ENCODE data around the gene HS6ST3. TPM values are rescaled to one million over a fixed set of nuclear protein-coding genes. Genes with fewer than 3 reads are reported as not detected.

HS6ST3 gene
- total RNA-seq, 2 experiments from 2014 or later: not detected

DNA sequence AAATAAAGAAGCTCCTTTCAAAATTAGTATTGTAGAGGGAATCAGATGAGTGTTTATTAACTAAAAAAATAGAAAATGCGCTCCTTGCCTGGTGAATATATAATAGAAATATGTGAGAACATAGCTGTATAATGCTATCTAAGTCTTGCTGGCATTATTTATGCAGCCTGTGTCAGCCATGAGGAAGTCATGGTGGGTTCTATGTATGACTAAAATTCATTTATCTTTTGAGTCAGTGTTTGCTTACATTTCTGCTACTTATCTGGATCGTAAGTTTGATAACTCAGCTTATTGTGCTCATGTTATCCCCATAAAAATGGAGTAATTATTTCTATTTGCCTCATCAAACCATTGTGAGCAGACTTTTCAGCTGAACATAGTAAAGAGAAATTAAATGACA, 455.1 kb downstream of the HS6ST3 start:
- POLR2A ChIA-PET: no interaction called here
- DNase-seq (no peak), ATAC-seq (no peak)
- Mint-ChIP-seq H3K4me3 (no peak overlapping the region), H3K9me3 (ENCODE audit: insufficient read depth) (no peaks in the 10 kb centered on the region), H3K27ac (no peak overlapping the region), H3K27me3 (ENCODE audit: low read depth) (no peaks in the 10 kb centered on the region), H3K4me1 (ENCODE audit: low read depth) (no peaks in the 10 kb centered on the region), H3K36me3 (ENCODE audit: low read depth) (no peaks in the 10 kb centered on the region)
- CTCF ChIA-PET: no interaction called here

DNA sequence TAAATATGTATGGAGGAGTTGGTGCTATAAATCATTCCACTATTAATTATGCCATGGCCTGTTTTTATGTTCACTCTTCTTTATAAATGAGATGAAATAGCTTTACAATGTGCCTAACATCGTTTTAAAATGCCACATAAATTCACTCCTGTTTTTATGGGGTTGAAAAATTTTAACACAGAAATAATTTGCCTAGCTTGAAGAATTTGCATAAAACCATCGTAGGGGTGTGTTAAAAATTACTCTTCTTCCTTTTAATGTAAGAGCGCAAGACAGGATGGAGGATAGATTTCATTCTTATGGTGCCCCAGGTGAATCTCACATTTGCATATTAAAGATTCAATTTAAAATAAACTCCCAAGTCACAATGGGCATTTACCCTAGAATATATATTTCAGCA, 456.6 kb downstream of the HS6ST3 start:
- POLR2A ChIA-PET: no interaction called here

DNA sequence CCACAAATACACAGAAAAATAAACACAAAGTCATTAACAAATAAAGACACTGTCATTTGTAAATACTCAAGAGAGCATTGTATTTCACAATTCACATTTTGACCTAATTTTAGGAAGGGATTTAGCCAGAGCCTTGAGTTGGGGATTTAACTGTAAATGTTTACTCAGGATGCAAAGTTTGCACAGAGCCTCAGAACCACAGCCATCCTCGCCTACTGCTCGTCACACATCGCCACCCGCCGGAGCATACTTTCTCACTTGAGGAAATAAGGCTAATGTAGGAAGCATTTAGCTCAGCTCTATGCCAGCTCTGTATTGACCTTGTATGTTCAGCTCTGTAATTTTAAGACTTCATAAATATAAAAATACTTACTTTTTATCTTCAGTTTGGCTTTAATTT, 461.6 kb downstream of the HS6ST3 start:
- Mint-ChIP-seq H3K27ac (no peak overlapping the region), H3K36me3 (ENCODE audit: low read depth) (no peaks in the 10 kb centered on the region), H3K4me1 (ENCODE audit: low read depth) (no peaks in the 10 kb centered on the region), H3K4me3 (no peak overlapping the region), H3K9me3 (ENCODE audit: insufficient read depth) (no peaks in the 10 kb centered on the region), H3K27me3 (ENCODE audit: low read depth) (no peaks in the 10 kb centered on the region)
- DNase-seq: no peak
- ChIA-PET POLR2A (no interaction called here), CTCF (no interaction called here)
- no peak for ATAC-seq

More for the DNA sequence above, 456.6 kb downstream of the HS6ST3 start:
- CTCF ChIA-PET: no interaction called here
- DNase-seq (no peak), ATAC-seq (no peak)
- no peak overlapping the region for H3K4me3 Mint-ChIP-seq
- H3K36me3 Mint-ChIP-seq (ENCODE audit: low read depth): no peaks in the 10 kb centered on the region
- no peaks in the 10 kb centered on the region for H3K9me3 Mint-ChIP-seq (ENCODE audit: insufficient read depth)
- H3K27me3 Mint-ChIP-seq (ENCODE audit: low read depth): no peaks in the 10 kb centered on the region
- no peak overlapping the region for H3K27ac Mint-ChIP-seq
- H3K4me1 Mint-ChIP-seq (ENCODE audit: low read depth): no peaks in the 10 kb centered on the region

DNA sequence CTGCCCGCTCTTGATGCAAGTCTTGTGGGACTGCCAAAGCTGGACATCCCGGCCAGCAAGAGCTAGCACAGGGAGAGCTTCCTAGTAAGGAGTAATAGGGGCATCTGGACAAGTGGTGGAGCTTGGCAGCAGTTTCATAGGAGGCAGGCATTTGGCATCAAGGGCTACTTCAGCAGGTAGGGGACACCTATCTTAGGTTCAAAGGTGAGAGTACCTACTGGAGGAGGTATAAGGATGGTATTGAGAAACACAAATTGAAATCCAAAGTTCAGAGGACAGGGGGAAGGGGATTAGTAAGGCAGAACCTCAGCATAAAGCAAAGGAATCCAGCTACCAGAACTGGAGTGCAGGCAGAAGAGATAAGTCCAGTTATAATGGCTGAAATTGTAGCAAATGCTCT, 462.7 kb downstream of the HS6ST3 start:
- Mint-ChIP-seq H3K36me3 (ENCODE audit: low read depth) (no peaks in the 10 kb centered on the region), H3K4me3 (no peak overlapping the region), H3K9me3 (ENCODE audit: insufficient read depth) (no peaks in the 10 kb centered on the region), H3K4me1 (ENCODE audit: low read depth) (no peaks in the 10 kb centered on the region), H3K27me3 (ENCODE audit: low read depth) (no peaks in the 10 kb centered on the region), H3K27ac (no peak overlapping the region)
- ATAC-seq (no peak), DNase-seq (no peak)
- CTCF ChIA-PET: no interaction called here
- POLR2A ChIA-PET: no interaction called here

DNA sequence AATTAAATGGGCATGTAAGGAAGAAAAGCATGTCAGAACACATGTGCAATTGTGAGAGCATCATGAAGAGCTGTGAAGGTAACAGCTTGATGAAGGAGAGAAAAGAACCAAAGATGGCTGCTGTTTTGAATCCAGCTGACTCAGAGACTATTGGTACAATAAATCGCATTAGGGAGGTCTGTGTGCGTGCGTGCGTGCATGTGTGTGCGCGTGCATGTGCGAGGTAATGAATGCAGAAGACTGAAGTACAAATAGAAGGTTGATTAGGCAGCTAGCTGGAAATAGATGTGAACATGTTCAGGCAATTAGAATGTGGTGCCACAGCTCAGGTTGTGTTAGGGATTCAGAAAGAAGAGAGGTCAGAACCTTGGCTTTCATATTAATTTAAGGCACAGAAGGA, 463.9 kb downstream of the HS6ST3 start:
- Mint-ChIP-seq H3K36me3 (ENCODE audit: low read depth) (no peaks in the 10 kb centered on the region), H3K4me3 (no peak overlapping the region)

DNA sequence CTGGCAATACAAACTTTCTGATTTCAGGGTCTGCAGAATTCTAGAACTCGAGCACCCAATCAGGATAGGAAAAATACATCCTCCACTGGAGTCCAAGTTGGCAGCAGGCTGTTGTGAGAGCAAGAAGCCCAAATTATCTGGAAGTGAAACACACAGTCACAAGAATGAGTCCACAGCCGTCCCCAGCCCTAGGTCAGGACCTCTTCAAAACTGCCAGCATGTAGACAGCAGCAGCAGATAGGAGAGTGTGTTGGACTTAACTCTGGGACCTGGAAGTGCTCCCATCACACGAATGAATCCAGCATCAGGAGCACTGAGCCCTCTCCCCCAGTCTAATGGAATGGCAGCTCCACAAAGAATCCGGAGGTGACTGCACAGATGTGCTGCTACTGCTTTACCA, 483.7 kb downstream of the HS6ST3 start:
- no peak overlapping the region for H3K27ac Mint-ChIP-seq
- CTCF ChIA-PET: no interaction called here
- H3K9me3 Mint-ChIP-seq (ENCODE audit: insufficient read depth): peaks cover 6% of the 10 kb centered on the region
- no peaks in the 10 kb centered on the region for H3K27me3 Mint-ChIP-seq (ENCODE audit: low read depth)
- no peaks in the 10 kb centered on the region for H3K4me1 Mint-ChIP-seq (ENCODE audit: low read depth)
- DNase-seq (no peak), ATAC-seq (no peak)
- H3K36me3 Mint-ChIP-seq (ENCODE audit: low read depth): no peaks in the 10 kb centered on the region
- POLR2A ChIA-PET: no interaction called here
- H3K4me3 Mint-ChIP-seq: no peak overlapping the region

More for the DNA sequence above, 463.9 kb downstream of the HS6ST3 start:
- ChIA-PET CTCF (no interaction called here), POLR2A (no interaction called here)
- no peak for ATAC-seq
- Mint-ChIP-seq H3K27ac (no peak overlapping the region), H3K27me3 (ENCODE audit: low read depth) (no peaks in the 10 kb centered on the region), H3K4me1 (ENCODE audit: low read depth) (no peaks in the 10 kb centered on the region), H3K9me3 (ENCODE audit: insufficient read depth) (no peaks in the 10 kb centered on the region)
- no peak for DNase-seq

DNA sequence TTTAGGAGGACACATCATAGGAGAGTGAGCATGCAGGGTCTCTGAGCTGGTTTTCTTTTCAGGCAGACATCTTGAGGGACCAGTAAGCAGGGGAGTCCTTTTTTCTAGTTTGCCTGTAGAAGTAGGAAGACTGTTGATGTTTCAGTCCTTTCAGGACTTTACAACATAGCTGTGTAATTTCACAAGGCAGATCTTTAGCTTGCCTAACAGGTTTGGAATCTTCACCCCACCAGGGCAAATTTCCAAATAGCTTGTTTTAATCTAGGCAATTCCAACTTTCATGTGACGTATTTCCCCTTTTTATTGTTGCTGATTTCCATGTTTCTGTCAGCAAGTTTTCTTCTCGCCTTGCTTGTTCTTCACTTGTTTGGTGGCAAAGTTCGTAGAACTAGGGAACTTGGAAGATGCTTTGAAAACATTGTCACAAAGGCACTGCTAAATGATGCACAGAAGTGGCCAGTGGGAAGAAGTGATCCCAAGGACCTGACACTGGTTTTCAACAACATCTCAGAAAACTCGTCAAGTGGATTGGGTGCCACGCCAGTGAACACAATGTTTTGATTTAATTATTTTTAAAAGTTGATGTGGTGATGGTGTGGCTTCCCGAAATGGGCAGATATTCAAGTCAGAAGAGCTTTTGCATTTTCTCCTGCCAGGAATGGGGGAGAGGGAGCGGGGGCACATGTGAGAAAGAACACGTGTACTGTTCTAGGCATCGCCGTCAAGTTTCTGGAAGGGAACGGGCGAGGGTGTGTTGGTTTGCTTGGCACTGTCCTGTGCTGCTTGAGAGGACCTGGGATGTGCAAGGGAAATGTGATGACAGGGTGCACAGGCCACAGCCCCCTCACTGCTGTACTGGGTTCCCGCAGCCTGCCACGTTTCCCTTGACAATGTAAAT, 485.8 kb downstream of the HS6ST3 start:
- Mint-ChIP-seq H3K27me3 (ENCODE audit: low read depth) (no peaks in the 10 kb centered on the region), H3K27ac (no peak overlapping the region), H3K36me3 (ENCODE audit: low read depth) (no peaks in the 10 kb centered on the region), H3K9me3 (ENCODE audit: insufficient read depth) (peaks cover 3% of the 10 kb centered on the region), H3K4me3 (no peak overlapping the region), H3K4me1 (ENCODE audit: low read depth) (no peaks in the 10 kb centered on the region)
- DNase-seq (no peak), ATAC-seq (no peak)
- ChIA-PET POLR2A (no interaction called here), CTCF (no interaction called here)

DNA sequence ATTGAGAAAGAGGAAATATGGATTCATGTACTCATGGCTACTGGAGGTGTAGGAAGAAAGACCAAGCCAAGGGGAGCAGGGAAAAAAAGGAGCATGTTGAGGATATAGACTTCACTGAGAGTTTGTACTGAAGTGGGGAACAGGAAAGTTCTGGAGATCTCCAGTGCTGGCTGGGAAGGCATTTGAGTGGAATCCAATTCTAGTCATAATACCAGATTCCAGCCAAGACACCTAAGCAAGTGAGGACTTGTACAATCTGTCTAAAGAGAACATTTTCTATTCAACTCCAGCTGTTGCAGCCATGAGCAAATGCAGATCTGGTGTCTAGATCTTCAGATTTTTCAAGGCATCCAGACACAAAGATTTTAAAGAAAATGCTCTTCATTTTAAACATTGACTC, 491.8 kb downstream of the HS6ST3 start:
- peaks cover 13% of the 10 kb centered on the region for H3K9me3 Mint-ChIP-seq (ENCODE audit: insufficient read depth)
- ChIA-PET CTCF (no interaction called here), POLR2A (no interaction called here)

DNA sequence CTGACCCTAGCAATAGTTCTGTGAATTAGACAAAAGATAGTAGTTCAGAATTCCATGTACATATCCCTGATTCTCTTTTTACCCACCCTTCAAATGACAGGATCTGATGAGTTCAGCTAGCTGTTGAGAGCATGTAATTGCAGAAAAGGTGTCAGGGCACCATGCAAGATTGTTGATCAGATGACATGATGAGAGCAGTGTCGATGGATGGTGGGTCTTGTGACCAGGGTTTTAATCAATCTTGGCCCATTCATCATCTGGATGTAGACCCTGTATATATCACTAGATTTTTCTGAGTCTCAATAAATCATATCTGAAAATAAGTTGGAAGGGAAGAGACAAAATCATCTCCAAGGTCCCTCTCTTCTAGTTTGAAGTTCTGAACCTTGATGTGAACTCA, 525.3 kb downstream of the HS6ST3 start:
- ChIA-PET CTCF (no interaction called here), POLR2A (no interaction called here)
- peaks cover 5% of the 10 kb centered on the region for H3K9me3 Mint-ChIP-seq (ENCODE audit: insufficient read depth)
- no peak overlapping the region for H3K4me3 Mint-ChIP-seq
- DNase-seq: no peak
- no peak overlapping the region for H3K27ac Mint-ChIP-seq
- ATAC-seq: no peak
- no peaks in the 10 kb centered on the region for H3K4me1 Mint-ChIP-seq (ENCODE audit: low read depth)
- H3K36me3 Mint-ChIP-seq (ENCODE audit: low read depth): no peaks in the 10 kb centered on the region
- H3K27me3 Mint-ChIP-seq (ENCODE audit: low read depth): no peaks in the 10 kb centered on the region

More for the DNA sequence above, 491.8 kb downstream of the HS6ST3 start:
- no peaks in the 10 kb centered on the region for H3K36me3 Mint-ChIP-seq (ENCODE audit: low read depth)
- H3K27me3 Mint-ChIP-seq (ENCODE audit: low read depth): no peaks in the 10 kb centered on the region
- DNase-seq (no peak), ATAC-seq (no peak)
- no peaks in the 10 kb centered on the region for H3K4me1 Mint-ChIP-seq (ENCODE audit: low read depth)
- no peak overlapping the region for H3K4me3 Mint-ChIP-seq
- no peak overlapping the region for H3K27ac Mint-ChIP-seq

DNA sequence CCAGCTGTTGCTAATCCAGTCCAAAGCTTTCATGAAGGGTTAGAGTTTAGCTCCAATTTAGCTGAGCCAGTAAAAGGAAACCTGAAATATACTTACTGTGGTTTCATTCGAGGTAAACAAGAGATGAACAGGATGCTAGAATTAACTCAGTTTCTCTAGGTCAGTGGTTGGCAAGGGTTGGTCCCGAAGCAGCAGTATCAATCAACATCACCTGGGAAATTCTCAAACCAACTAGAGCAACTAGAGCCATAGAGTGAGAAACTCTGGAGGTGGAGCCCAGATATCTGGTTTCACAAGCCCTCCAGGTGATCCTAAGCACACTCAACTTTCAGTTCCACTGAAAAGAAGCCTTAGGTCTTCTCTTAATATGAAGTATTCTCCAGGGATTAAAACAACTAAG, 527.6 kb downstream of the HS6ST3 start:
- no peak for ATAC-seq
- DNase-seq: no peak
- Mint-ChIP-seq H3K27me3 (ENCODE audit: low read depth) (no peaks in the 10 kb centered on the region), H3K27ac (no peak overlapping the region), H3K4me3 (no peak overlapping the region), H3K4me1 (ENCODE audit: low read depth) (no peaks in the 10 kb centered on the region), H3K9me3 (ENCODE audit: insufficient read depth) (peaks cover 6% of the 10 kb centered on the region), H3K36me3 (ENCODE audit: low read depth) (no peaks in the 10 kb centered on the region)
- POLR2A ChIA-PET: no interaction called here
- CTCF ChIA-PET: no interaction called here

DNA sequence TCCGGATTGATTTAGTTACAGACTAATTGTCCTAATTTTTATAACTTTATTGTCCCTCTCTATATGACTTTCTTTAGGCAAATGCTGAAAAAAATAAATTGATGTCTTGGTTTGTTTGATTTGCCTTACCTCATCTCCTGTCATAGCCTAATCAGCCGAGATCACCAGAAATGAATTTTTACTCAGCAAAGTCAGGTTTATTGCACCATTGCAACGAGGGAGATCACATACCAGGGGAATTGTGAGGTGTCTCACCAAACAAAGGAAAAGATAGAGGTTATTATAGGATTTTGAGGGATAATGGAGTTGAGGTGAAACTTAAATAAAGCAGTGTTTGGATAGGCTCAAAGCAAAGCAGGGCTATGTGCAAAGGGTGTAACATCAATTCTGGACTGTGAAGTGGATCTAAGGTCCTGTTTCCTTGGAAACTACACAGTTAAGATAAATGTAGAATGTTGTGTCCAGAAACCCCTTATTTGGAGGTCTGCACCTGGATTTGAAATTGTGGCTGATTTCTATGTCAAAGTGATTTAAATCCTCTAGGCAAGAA, 531.8 kb downstream of the HS6ST3 start:
- CTCF ChIA-PET: no interaction called here
- DNase-seq: no peak
- no peaks in the 10 kb centered on the region for H3K36me3 Mint-ChIP-seq (ENCODE audit: low read depth)
- peaks cover 6% of the 10 kb centered on the region for H3K9me3 Mint-ChIP-seq (ENCODE audit: insufficient read depth)
- ATAC-seq: no peak
- H3K27ac Mint-ChIP-seq: no peak overlapping the region
- H3K4me1 Mint-ChIP-seq (ENCODE audit: low read depth): no peaks in the 10 kb centered on the region
- POLR2A ChIA-PET: no interaction called here
- H3K4me3 Mint-ChIP-seq: no peak overlapping the region
- no peaks in the 10 kb centered on the region for H3K27me3 Mint-ChIP-seq (ENCODE audit: low read depth)

DNA sequence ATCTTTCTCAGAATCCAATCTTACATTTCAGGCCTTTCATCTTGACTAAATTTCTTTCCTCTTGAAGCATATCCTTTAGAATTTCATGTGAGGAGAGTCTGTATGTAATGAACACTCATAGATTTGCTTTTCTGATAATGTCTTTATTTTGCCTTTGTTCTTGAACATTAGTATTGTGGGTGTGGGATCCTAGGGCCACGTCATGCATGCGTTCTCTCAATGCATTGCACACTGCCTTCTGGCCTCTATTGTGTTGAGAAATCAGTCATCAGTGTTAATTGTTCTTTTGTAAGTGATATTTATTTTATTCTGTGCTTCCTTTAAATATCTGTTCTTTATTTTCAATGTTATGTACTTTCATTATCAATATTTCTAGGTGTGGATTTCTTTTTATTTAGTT, 539.4 kb downstream of the HS6ST3 start:
- CTCF ChIA-PET: no interaction called here
- POLR2A ChIA-PET: no interaction called here

More for the DNA sequence above, 539.4 kb downstream of the HS6ST3 start:
- Mint-ChIP-seq H3K27me3 (ENCODE audit: low read depth) (no peaks in the 10 kb centered on the region), H3K4me3 (no peak overlapping the region), H3K36me3 (ENCODE audit: low read depth) (no peaks in the 10 kb centered on the region), H3K27ac (no peak overlapping the region), H3K9me3 (ENCODE audit: insufficient read depth) (peaks cover 9% of the 10 kb centered on the region), H3K4me1 (ENCODE audit: low read depth) (no peaks in the 10 kb centered on the region)
- DNase-seq (no peak), ATAC-seq (no peak)

Data from activated CD8-positive, alpha-beta T cell treated with anti-CD3 and anti-CD28 coated beads, Interleukin-2, amount 10 ng/mL, durations not matched to agents 7 days and 5 days (primary cell).